GM19468 (cell line): ENCODE data around the gene NCBP2L.

Source experiments
- ATAC-seq: cut with Tn5 transposase; IDR thresholded peaks from one replicate; pipeline ENCODE4 v1.9.1; 2021; ENCODE audit warnings: mild to moderate bottlenecking, moderate library complexity, moderate number of reproducible peaks; ENCODE audit not compliant: unreplicated experiment; ENCODE audit errors: extremely low read depth

Gene NCBP2L

DNA sequence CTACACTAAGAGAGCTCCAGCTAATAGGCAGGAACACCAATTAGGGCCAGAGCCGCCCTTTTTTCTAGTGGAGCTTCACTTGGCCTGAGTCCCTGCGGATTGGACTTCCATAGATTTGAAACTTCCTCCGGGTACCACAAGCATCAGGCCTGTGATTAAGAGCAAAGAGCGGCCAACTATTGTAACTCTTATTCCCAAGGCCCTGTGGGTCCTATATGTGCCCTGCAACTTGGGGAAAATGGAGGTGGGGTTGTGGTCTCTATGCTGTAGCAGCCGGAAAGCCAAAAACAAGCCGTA is at the start of gene NCBP2L:
NCBP2L (plus strand) TSS at position 198 of the 297 bp plus-strand sequence. CDS start 16,488 bp downstream, outside the sequence.
- no peak for ATAC-seq

GRCh38 chrX:107728371-107729099 is 49.0 kb upstream of the NCBP2L start:
- no peak for ATAC-seq

DNA sequence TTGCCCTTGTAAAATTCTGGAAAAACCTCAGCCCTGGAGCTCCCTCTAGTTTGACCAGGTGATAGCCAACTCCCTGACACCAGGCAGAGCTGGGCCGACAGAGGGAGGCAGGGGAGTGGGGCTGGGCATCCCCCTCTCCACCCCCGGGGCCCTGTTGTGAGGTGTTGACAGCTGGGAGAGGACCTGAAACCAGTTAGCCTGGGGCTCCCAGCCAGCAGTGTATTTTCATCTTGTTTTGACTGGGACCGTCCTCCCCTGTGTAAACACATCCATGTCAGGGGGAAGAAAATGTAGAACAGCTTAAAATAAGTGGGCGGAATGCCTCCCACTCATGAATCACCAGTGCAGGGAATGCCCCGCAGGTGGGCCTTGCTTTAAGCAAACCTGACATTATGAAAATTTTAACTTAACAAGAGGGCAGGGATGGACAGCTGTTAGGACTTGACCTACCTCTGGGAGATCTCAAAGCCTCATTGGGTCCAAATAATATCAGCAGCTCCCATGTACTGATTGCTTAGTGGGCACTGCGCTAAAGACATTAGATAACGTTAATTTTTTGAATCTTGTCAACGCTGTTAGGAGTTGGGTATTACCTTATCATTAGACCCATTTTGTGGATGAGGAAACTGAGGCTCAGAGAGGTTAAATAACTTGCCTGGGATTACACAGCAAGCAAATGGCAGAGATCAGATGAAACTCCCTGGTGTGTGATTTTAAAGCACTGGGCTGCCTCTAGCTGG is 47.8 kb upstream of the NCBP2L start:
- no peak for ATAC-seq

DNA sequence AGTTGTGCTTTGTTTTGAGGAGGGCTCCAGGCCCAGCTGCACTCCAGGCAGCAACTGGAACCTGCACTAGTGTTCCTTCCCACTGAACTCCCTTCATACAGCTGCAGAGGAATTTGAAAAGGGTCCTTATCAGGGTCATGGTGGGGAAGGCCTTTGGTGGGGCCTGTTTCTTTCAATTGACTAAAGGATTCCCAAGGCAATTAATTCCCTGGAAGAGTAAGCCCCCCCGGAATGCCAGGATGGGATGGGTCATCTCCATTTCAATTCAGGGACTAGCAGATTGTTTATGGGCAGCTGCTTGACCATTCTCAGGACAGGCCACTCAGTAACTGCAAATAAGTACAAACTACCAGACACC is 47.3 kb upstream of the NCBP2L start:
- ATAC-seq = no peak

DNA sequence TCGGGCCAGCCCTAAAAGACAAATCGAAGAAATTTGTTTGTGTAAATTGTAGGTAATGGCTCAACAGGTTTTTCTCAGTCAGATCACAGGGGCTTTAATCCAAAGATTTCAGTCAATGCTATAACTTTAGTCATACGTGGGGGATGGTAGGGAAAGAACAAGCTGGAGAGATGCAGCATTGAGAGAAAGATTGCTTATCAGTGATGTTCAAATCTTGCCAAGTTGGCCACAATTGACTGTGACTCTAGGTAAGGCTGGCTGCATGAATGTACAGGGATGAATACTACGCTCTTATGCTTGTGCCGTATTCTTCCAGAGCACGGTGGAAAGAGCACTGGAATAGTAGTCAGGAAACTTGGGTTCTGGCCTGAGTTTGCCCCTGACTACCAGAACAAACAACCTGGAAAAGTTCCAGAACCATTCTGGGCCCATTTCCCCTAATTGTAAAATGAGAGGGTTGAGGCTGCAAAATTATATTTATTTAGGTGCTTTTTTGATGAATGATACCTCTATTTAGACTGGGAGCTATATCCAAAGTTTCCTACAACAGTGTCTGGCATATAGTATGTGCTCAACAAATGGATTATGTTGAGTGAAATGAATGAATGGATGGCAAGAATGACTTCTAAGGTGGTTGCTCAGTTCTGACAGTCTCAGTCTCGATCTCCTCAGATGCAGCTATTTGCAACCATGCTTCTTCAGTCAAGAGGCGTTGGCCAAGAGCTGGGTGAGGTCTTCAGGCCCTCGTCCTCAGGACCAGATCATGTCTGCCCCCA is 46.4 kb upstream of the NCBP2L start:
- no peak for ATAC-seq

GRCh38 chrX:107731831-107732502 is 45.6 kb upstream of the NCBP2L start:
- ATAC-seq = no peak

GRCh38 chrX:107733686-107734085 is 43.8 kb upstream of the NCBP2L start:
- ATAC-seq = no peak

DNA sequence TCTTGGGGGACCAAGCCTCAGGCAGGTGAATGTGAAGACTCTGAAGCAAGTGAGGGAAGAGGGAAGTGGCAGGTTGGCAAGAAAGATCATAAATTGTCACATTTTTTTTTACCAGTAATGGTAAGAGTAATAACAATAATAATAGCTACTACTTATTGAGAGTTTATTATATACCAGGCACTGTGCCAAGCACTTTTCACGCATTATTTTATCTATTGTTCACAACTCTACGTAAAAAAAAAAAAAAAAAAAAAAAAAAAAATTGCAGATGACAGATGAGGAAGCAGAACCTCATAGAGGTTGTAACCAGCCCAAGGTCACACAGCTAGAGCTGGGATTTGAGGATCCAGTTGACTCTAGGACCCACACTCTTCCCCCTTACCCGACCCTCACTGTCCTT is 42.9 kb upstream of the NCBP2L start:
- ATAC-seq = no peak

DNA sequence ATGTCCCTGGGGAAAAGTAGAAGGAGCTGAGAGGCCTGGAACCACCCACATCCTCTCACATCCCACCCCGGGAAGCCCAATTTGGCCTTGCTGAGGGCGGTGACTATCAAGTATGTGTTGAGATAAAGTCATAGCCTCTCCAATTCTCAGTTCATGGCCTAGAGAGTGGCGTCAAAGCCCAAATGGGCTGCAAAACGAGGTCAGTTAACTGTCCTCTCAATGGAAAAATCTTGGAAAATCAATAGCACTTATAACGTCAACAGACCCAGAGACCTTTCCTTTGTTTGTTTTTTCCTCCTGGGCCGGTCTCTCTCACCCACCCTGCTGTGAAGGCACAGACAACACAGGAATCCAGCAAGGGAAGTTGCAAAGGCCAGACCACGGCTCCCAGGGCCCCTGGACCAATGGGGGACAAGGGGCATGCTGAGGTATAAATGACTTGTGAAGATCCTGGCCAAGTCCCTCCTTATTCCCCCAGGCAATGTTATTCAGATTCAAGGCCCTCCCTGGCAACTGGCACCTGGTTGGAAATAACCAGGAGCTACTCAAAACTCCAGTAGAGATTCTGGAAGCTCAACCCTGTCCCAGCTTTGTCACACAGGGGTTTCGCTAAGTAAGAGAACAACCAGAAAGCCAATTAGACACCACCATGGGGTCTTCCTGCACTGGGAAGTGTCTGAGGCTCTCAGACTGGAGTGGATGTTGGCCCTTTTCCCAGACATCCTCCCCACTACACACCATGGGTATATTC is 40.6 kb upstream of the NCBP2L start:
- ATAC-seq = no peak

DNA sequence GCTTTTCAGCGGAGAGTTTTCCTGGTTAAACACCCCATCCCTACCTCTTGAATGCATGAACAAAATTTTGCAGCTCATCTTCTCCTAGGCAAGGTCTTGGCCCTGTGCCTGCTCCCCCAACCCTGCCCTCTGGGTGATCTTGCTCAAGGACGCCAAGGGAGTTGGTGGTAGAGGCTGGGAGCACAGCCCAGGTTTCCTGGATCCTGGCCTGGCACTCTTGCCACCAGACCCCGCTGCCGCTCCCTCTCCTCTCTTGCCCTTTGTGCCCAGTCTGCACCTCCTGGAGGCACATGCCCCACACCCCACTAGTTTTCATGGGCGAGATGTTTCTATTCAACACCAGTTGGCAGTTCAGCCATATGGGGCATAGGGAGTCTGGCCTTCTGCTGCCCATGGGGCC is 39.3 kb upstream of the NCBP2L start:
- no peak for ATAC-seq

DNA sequence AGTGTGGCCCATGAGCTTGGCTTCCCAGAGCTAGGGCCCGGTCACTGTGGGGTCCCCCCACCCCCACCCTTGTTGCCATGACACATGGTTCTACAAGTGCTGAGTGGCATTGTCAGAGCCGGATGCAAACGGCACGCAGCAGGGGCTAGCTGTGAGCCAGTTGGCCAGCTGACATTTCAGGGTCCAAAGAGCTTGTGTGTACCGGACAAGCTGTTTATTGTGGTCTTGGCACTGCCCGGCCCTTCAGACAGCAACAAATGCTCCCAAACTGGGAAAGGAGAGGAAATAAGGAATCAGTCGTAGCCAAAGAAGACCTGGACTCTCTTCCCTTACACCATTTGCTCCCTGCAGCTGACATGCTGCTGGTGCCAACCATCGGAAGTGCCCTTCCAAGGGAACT is 38.8 kb upstream of the NCBP2L start:
- no peak for ATAC-seq

GRCh38 chrX:107739541-107739940 is 38.0 kb upstream of the NCBP2L start:
- ATAC-seq = no peak

GRCh38 chrX:107741404-107741790 is 36.1 kb upstream of the NCBP2L start:
- ATAC-seq = no peak

DNA sequence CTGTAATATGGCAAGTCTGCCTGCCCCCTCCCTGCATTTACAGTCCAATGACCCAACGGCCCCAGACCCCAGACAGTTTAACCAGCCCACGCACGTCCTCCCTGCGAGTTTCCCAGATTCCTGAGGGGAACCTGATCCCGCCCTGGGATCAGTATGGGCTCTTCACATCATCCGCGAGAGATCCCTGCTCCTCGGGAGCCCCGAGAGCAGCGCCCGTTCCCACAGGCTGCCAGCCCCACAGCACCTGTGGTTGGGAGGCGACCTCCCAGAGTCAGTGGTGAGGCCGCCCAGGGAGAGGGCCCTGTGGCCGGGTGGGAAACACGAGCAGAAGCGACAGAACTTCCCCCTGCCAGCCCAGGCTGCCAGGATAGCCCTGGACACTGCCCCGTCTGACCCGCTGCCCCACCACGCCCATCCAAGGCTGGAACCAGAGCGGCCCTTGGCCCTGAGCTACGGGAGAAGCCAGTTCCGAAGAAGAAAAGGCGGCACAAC is 34.8 kb upstream of the NCBP2L start:
- ATAC-seq = no peak

DNA sequence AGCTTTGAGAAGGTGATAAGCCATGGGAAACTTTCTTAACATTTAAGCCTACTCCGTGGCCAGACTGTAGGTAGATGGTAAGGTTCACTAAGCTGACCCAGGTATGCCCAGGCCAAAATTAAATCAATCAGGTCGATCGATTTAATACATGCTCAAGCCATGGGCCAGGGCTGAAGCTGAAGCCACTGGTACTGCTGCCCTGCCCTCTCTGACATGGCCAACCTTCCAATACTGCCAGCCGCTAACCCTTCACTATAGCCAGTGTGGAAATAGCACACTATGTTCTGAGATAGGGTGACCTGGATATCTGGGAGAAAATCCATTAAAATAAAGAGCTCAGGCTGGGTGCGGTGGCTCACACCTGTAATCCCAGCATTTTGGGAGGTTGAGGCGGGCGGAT is 33.5 kb upstream of the NCBP2L start:
- ATAC-seq = no peak

DNA sequence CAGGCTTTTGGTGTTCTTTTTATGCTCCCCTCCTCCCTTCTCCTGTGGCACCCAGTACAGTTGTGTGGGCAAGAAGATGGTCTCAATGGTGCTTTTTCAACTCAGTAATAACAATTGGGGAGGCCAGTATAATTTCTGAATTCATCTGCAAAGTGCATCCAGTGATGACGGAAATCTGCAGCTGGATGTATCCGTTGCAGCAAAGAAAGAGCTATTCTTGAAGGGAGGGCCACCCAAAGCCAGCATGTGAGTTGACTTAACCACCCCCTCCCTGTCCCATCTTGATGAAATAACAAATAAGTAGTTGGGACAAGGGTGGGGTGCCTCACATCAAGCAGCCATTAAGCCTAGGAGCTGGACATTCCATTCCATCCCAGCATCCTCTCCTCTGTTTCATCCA is 32.7 kb upstream of the NCBP2L start:
- ATAC-seq = no peak

GRCh38 chrX:107747596-107748161 is 29.9 kb upstream of the NCBP2L start:
- ATAC-seq = no peak

DNA sequence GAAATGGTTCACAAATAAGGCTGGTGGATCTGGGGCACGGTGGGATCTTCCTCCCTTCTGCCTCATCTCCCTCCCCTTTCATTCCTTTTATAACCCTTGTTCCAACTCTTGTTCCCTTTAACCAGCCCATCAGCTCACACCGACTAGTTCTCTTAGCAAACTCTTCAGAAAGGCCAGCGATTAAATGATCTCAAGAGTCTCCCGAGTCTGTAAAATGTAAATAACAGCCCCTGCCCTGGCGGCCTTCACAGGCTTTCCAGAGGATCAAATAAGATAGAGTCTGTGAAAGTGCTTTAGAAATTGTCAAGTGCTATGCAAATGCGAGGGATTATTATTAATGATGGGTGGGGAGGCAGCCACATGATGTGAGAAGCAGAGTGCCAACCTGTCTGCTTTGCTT is 29.0 kb upstream of the NCBP2L start:
- no peak for ATAC-seq

- ATAC-seq = no peak
Observed at GRCh38 chrX:107750263-107750662, 27.3 kb upstream of the NCBP2L start.
